Fibroblast of skin of scalp (primary cell): Measurements from ENCODE around the gene ZNF648.
"Not testable (repeated sequence)": the region's sequence is repeated elsewhere in the genome, so short reads cannot be mapped to it uniquely, and the experiment has no call there.

Experiments used
- DNase-seq: peaks from one replicate; pipeline ENCODE4 v3.0.0-alpha.2; 2013

ZNF648 gene

GRCh38 chr1:182015360-182015759 is 46.2 kb downstream of the ZNF648 start:
- no peak for DNase-seq

- DNase-seq = not testable (repeated sequence)
These were observed 50.6 kb downstream of the ZNF648 start for GRCh38 chr1:182010800-182011370.

GRCh38 chr1:182005398-182005797 is 56.1 kb downstream of the ZNF648 start:
- not testable (repeated sequence) for DNase-seq

GRCh38 chr1:182004601-182005000 is 56.9 kb downstream of the ZNF648 start:
- DNase-seq = no peak
